CD4-positive, alpha-beta T cell treated with Interleukin-15 for 1 hour (primary cell): ENCODE results near the gene RDH8.

Experiments
- DNase-seq: peaks from one replicate; pipeline ENCODE4 v3.0.0-alpha.2; 2020

Gene RDH8

GRCh38 chr19:10043286-10043927, 30.1 kb downstream of the RDH8 start:
- DNase-seq, result no peak

GRCh38 chr19:10044390-10044789, 31.1 kb downstream of the RDH8 start:
- DNase-seq, result no peak

DNA sequence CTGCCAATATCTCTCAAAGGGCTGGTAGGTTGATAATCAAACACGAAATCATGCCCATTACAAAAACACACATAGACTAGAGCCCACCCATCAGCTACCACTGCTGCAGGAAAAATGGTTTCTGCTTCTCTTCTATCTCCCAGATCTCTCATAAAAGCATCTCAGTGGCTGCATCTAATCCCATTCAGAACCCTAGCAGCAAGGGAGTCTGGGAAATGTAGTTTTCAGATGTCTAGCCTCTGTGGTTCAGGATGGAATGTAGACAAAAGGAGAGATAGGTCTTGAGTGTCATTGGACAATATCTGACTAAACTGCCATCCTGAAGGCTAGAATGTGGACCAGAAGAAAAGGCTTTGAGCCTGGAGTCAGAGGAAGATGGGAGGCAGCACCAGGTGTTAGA, 32.1 kb downstream of the RDH8 start:
- DNase-seq, result no peak

GRCh38 chr19:10049626-10050025, 36.3 kb downstream of the RDH8 start:
- no peak for DNase-seq

GRCh38 chr19:10052602-10053360, 39.5 kb downstream of the RDH8 start:
- DNase-seq, result no peak

DNA sequence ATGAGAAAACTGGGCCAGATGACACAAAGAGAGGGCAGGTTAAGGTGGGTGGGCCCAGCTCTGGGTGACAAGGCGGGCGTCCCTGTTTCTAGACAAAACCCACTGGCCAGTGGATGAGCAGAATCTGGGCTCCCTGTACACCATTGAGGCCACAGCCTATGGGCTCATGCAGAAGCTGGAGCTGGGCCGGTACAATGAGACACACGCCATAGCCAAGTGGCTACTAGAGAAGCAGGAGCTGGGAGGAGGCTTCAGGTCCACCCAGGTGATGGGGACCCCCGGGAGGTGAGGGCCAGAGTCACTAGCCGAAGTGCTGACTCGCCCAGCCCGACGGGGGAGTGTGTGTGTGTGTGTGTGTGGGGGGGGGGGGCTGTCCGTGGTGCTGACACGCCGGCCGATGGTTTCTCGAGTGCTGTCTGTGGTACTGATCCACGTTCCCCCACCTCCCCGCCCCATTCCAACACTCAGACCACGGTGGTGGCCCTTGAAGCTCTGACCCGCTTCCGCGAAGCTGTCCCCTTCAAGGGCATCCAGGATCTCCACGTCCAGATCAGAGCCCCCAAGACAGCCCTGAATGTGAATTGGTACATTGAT, 48.5 kb downstream of the RDH8 start:
- no peak for DNase-seq

DNA sequence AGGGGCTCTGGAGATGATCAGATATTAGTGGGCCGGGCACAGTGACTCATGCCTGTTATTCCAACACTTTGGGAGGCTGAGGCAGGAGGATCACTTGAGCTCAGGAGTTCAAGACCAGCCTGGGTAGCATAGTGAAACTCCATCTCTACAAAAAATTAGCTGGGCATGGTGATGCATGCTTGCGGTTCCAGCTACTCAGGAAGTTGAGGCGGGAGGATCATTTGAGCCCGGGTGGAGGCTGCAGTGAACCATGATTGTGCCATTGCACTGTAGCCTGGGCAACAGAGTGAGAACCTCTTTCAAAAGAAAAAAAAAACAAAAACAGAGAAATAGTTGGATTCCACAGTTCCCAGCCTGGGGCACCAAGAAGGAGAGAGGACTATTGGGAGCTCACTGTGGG, 54.9 kb downstream of the RDH8 start:
- DNase-seq, result no peak

- no peak for DNase-seq
Measured at GRCh38 chr19:10069046-10069445, 55.8 kb downstream of the RDH8 start.

DNA sequence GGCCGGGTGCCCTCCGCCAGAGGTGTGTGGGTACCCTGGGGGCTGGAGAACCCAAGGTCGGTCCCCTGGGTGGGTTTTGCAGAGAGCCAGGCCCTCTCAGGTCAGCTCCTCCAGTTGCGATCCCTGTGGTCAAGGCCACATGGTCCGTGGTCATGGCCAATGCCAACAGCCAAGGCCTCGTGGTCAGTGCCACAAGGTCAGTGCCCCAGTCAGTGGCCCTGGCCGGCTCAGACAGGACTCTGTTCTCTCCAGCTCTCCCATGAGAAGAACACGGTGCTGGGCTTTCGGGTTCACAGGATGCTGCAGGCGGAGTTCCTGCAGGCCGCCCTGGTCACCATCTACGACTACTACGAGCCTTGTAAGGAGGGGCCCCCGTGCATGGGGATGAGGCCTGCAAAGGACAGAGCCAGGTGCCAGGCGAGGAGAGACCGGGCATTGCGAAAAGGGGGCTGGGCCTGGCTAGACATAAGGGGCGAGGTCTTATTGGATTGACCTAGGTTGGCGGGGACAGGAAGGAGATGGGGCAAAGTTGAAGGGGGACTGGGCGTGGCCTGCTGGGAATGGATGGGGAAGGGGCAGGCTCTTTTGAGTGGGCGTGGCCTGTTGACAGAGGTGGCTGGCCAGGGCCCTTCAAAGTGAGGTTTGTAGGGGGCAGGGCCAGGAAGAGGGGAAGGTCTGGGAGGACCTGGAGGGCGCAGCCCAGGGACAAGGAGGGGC, 57.6 kb downstream of the RDH8 start:
- DNase-seq, result no peak
